ENCODE data around the gene MUL1. TPM values are rescaled to one million over a fixed set of nuclear protein-coding genes. Genes with fewer than 3 reads are reported as not detected.

MUL1 gene
- total and polyA plus RNA-seq, 2 of the 8 experiments (the other 6 are each of a cell fraction or from before 2014, with no cell fraction given) = 16.4 to 20.8 TPM

DNA sequence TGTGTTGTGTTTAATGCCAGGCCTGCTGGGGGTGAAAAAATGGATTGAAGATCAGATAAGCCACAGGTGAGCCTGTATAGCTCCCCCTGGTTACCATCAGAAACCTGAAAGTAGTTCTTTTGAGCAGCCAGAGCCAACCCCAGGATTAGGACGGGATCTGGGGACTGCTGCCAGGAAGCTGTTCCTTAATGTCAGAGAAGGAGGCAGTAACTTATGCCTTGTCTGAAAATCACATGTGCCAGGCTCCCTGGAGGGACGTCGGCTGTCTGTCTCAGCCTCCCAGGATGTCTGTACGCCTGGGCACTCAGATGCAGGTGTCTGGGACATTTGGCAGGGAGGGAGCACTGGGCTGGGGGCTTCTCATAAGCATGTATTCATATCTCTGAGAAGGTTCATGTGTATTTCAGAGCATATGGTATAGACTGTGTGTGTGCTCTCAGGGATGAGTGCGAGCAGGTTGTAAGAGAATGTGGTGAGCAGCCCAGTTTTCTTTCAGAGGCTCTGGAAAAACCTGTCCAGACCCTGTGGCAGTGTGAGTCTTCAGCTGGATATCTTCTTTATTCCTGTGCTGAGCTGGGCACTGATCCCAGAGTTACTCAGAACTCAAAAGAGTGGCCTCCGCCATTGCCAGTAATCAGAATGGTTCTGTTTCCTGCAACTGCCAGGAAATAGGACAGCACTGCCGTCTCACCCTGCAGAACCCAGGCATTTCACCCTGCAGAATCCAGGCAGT is 47.2 kb upstream of the MUL1 start (continued):
- no peak for TF ChIP-seq CHD1 (IDR thresholded peaks at IDR 0.05; ENCODE audit: low read depth, low read length)
- TF ChIP-seq SP1 (IDR thresholded peaks at IDR 0.05; ENCODE audit: low read depth, low read length) = no peak
- no peak for TF ChIP-seq TCF12 (IDR thresholded peaks at IDR 0.05; ENCODE audit: low read depth, low read length)
- no peak for TF ChIP-seq POLR2AphosphoS5 (IDR thresholded peaks at IDR 0.05; ENCODE audit: low read depth, low read length)
- TF ChIP-seq HDAC2 (IDR thresholded peaks at IDR 0.05; ENCODE audit: borderline replicate concordance in 1 of 2, low read depth in 2 of 2, low read length in 2 of 2) = no peak
- no peak for TF ChIP-seq CBX5 (IDR thresholded peaks at IDR 0.05; ENCODE audit: low read depth, low read length)
- no peak for TF ChIP-seq NRF1 (IDR thresholded peaks at IDR 0.05; ENCODE audit: low read depth, low read length)
